22Rv1 (cell line): ENCODE data around the gene SPOCK1.

Experiments used
- ZFX ChIP-seq: fragments of 450-650 bp; IDR thresholded peaks from 2 replicates; pipeline ENCODE4 v1.6.1; 2017; ENCODE audit warnings: antibody characterized with exemption, borderline replicate concordance
- TF ChIP-seq, protein P1 (sequence below): fragments of 450-650 bp; IDR thresholded peaks from 2 replicates; pipeline ENCODE4 v1.5.1; 2017; ENCODE audit warnings: mild to moderate bottlenecking

DNA sequence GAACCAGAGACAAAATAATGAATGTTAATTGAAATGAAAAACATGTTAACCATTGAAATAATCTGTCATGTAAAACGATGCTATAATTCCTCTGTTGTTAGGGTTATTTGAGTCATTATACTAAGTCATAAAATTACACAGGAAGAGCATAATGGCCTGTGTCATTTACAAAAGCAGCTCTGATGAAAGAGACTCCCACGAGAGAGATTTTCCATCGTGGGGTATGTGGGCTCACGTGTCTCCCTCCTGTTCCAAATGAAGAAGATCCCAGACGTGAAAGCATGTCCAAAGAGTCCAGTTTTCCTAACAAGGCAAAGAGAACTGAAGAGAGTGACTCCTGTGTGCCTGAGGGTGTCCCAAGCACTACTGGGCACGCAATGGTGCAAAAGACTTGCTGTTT, 379.8 kb downstream of the SPOCK1 start:
- TF ChIP-seq ZFX, result no peak
- TF ChIP-seq, protein P1, sequence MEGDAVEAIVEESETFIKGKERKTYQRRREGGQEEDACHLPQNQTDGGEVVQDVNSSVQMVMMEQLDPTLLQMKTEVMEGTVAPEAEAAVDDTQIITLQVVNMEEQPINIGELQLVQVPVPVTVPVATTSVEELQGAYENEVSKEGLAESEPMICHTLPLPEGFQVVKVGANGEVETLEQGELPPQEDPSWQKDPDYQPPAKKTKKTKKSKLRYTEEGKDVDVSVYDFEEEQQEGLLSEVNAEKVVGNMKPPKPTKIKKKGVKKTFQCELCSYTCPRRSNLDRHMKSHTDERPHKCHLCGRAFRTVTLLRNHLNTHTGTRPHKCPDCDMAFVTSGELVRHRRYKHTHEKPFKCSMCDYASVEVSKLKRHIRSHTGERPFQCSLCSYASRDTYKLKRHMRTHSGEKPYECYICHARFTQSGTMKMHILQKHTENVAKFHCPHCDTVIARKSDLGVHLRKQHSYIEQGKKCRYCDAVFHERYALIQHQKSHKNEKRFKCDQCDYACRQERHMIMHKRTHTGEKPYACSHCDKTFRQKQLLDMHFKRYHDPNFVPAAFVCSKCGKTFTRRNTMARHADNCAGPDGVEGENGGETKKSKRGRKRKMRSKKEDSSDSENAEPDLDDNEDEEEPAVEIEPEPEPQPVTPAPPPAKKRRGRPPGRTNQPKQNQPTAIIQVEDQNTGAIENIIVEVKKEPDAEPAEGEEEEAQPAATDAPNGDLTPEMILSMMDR, result no peak
